Mucosa of gallbladder (tissue), 1 donor: Measurements from ENCODE around the gene BPGM. TPM values are rescaled to one million over a fixed set of nuclear protein-coding genes. Genes with fewer than 3 reads are reported as not detected.
"Not testable (repeated sequence)": the region's sequence is repeated elsewhere in the genome, so short reads cannot be mapped to it uniquely, and the experiment has no call there.

Source experiments
- DNase-seq: peaks from one replicate; pipeline ENCODE4 v3.0.0-alpha.2; 2020; ENCODE audit warnings: low spot score
- total RNA-seq: library from RNA; stranded (reverse); gene quantifications from one replicate; pipeline ENCODE4 v1.2.1, GENCODE V29; 2021
- donor health status: DM: no; HTN: no; CAD: no.

Gene BPGM
- total RNA-seq, 1 donor from 2014 or later = 12.7 TPM

GRCh38 chr7:134665045-134665444, 18.4 kb downstream of the BPGM start:
- DNase-seq = not testable (repeated sequence)

GRCh38 chr7:134667899-134668298, 21.2 kb downstream of the BPGM start:
- DNase-seq = no peak

GRCh38 chr7:134669388-134669787, 22.7 kb downstream of the BPGM start:
- DNase-seq = no peak

DNA sequence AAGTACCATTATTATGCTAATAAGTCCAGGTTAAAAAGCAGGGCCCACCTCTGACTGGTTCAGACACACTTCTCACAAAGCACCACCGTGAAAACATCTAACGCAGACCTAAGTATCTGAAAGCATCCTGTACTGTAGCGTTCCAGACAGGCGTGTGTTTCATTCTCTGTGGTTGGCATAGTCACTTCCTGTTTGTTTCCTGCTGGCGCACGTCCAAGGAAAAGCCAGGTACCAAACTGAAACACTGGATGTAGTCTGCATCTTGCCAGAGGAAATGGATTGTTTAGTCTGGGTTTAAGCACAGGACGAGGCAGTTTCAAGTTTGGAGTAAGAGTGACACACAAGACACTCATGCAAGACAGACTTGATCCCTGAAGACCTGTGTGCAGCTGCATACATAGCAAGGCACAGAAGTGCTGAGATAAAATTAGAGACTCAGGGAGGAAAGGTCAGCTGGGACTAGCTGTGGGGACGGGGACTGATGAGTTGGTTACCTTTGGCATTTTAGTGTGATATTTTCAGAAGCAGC, 23.3 kb downstream of the BPGM start:
- peak; percentile 60 for DNase-seq

GRCh38 chr7:134671609-134672008, 25.0 kb downstream of the BPGM start:
- no peak for DNase-seq

GRCh38 chr7:134674424-134674823, 27.8 kb downstream of the BPGM start:
- no peak for DNase-seq

DNA sequence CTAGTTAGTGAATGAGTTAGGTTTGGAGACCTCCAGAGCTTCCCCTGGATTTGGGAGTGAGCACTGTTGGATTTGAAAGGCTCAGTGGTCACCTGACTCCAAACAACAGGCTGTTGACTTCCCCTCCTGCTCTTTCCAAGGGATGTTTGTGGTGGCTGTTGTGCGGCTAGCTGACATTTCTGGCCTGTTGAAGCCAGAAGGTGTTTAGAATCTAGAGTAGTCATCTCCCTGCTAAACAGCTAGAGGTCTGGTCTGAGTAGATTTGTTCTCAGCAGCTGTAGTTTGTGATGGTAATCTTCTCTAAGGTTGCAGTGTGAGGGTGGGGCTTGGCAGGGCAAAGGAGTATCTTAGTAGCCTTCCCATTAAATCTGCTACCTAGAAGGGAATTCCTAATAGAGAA, 30.1 kb downstream of the BPGM start:
- no peak for DNase-seq

DNA sequence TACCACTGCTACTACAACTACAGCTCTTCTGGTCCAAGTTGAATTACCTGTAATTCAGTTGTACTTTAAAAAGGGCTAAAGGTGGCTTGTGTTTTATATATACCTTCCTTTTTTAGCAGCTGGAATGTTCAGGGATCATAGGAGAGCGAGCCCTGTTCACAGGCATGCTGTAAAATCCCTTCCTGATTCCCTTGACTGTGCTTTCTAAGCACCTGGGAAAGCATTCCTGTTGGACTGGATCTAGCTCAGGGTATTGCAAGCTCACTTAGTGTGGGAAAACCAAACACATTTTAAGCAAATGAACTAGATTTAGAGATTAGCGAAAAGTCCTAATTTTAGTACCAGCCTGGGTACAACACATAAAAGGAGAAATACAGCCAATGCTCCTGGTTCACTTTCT, 31.5 kb downstream of the BPGM start:
- DNase-seq = no peak

- DNase-seq = no peak
These were observed 32.4 kb downstream of the BPGM start for GRCh38 chr7:134679006-134679405.

DNA sequence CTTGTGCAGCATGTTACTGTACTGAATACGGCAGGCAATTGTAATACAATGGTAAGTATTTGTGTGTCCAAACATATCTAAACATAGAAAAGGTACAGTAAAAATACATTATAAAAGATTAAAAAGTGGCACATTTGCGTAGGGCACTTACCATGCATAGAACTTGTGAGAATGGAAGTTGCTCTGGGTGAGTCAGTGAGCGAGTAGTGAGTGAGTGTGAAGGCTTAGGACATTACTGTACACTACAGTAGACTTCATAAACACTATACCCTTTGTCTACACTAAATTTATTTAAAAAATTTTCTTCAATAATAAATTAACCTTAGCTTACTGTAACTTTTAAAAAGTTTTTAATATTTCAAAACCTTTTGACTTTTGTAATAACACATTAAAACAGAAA, 37.5 kb downstream of the BPGM start:
- no peak for DNase-seq

- no peak for DNase-seq
These were observed 38.6 kb downstream of the BPGM start for GRCh38 chr7:134685250-134685649.

GRCh38 chr7:134686786-134687185, 40.1 kb downstream of the BPGM start:
- no peak for DNase-seq

- not testable (repeated sequence) for DNase-seq
These were observed 42.9 kb downstream of the BPGM start for GRCh38 chr7:134689550-134689949.

GRCh38 chr7:134690016-134690415, 43.4 kb downstream of the BPGM start:
- DNase-seq = no peak

DNA sequence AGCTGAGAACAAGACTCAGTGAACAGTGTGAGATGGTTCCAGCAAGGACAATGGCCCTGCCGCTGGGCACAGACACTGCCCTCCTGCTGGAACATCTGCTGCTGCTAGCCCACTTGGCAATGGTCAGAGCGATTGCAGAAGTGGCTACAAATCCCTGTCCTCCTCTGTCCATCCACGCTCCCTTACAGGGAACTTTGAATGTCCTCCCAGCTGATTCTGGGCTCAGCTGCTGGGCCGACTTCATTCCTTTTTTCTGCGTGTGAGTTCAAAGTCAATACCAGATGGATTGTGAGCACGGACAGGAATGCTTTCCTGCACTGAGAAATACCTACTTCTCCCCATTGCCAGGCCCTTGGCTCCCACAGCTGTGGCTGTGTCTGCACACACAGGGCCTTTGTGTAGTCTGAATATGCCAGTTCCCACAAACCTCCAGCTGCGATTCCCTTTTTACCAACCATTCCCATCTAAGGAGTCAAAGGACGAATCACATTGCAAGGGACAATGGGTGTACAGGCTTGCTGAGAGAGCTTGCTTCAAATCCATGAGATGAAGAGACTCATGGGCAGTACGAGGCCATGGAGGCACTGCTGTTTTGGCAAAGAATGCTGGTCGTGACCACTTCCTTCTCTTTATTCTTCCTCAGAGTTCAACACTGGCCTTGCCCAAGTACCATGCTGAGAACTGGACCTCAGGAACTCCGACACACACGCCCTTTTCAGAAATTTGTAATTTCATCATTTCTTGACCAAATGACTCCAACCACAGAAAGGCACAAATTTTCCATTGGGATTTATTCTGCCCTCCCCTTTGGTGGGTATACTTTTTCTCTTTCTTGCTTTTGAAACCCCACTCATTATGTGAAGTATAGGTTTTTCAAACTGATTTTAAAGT, 44.2 kb downstream of the BPGM start:
- no peak for DNase-seq

DNA sequence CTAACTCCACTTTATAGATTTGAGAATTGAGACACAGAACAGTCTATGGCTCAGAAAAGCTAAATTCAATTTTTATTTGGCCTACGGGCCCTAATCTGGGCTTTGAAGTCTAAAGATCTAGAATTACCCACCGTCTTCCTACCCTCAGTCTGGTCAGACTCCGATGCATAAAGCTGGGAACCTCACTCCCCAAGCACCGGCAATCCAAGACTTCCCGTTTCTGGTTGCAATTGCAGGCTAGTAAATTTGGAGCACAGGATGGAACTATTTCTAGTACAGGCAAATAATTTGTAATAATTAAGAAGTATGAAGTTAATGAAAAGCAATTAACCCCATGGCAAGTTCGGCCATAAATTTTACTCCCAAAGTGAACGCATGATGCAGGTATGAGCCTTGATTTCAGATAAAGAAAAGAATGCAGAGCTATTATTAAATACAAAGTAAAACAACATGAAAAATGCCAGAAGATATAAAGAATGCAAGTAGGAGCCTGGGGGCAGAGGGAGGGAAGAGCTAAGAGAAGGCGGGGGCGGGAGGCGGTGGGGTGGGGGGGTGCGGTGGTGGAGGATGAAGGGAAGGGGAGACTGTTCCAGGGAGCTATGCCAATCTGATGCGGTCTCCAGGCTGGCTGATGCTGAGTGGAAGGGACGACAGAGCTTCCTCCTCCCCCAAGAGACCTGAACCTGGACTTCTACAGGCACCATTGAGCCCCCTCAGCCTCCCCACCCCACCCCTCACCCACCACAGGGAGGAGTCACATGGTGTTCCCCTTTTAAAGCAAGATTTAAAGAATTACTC, 45.1 kb downstream of the BPGM start:
- no peak for DNase-seq

DNA sequence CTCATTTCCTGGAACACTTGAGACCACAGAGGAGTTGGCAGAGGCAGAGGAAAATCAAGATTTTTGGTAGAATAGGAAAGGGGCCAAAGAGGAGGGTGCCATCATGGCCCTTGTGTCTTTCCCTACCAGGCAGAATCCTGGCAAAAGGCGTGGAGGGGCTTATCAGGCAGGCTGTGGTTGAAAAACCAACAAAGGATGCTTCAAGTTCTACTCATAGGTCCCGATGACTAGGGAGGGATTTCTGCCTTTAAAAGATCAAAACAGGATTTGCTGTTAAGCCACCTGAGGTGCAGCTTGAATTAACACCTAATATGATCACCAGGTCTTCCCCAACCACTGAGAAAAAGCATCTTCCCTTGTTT, 45.7 kb downstream of the BPGM start:
- no peak for DNase-seq

DNA sequence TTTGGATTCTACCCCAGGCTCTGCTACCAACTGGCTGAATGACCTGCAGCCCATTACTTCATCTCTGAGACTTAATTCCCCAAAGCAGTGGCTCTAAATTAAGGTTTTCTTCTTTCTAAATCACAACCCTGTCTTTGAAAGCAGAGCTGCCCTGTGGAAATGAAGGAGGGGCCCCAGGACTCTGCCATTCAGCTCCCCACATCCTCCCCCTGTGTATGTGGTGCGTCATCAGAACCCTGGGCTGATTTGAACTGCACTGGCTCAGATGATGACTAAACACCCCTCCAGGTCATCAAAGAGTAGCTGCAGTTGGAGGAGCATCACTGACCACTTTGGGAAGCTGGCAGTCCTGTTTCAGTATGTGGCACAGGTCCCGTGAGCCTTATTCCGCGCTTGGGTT, 46.6 kb downstream of the BPGM start:
- DNase-seq = no peak

DNA sequence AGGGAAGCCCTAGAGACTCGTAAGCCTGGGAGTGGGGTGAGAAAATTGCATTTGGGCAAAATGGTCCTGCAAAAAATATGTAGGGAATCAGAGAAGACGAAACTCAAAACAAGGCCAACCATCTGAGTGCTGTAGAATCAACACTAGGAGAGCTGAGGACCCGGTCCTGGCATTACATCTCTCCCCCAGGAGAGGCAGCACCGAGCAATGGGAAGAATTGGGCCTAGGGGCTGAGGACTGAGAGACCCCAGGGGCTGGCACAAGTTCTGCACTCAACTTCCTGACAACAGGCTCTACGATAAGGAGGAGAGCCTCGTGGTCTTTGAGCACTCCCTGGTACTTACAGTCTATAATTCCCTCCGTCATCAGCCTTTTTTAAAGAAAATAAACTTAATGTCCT, 47.6 kb downstream of the BPGM start:
- no peak for DNase-seq

GRCh38 chr7:134694767-134695166, 48.1 kb downstream of the BPGM start:
- DNase-seq = no peak

GRCh38 chr7:134695321-134695860, 48.7 kb downstream of the BPGM start:
- no peak for DNase-seq

- DNase-seq = no peak
These were observed 49.6 kb downstream of the BPGM start for GRCh38 chr7:134696261-134696660.
